ENCODE measurements around the gene PPP1R3A. TPM values are rescaled to one million over a fixed set of nuclear protein-coding genes. Genes with fewer than 3 reads are reported as not detected.

Gene PPP1R3A
- total RNA-seq, 1 experiment from 2014 or later: not detected

DNA sequence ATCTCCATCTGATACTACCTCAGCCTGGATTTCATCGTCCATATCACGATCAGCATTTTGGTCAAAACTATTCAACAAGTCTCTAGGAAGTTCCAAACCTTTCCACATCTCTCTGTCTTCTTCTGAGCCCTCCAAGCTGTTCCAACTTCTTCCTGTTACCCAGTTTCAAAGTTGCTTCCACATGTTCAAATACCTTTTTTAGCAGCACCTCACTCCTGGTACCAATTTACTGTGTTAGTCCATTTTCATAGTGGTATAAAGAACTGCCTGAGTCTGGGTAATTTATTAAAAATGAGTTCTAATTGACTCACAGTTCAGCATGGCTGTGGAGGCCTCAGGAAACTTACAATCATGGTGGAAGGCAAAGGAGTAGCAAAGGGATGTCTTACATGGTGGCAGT lies 41.1 kb upstream of the PPP1R3A start:
- Histone ChIP-seq H2AFZ (ENCODE audit: low read depth, low read length, poor library complexity, severe bottlenecking) (no peak overlapping the region), H3K27me3 (ENCODE audit: insufficient read depth, low read length) (no peaks in the 10 kb centered on the region), H3K9me2 (ENCODE audit: insufficient read depth) (no peaks in the 10 kb centered on the region), H3K79me2 (ENCODE audit: insufficient read depth, low read length) (no peaks in the 10 kb centered on the region), H3K9me3 (ENCODE audit: control insufficient read depth in 1 of 2, insufficient read depth in 1 of 2, low read depth in 1 of 2, low read length in 2 of 2) (no peaks in the 10 kb centered on the region), H3K36me3 (ENCODE audit: control insufficient read depth in 1 of 2, insufficient read depth in 2 of 2, low read length in 2 of 2) (no peaks in the 10 kb centered on the region), H3K27ac (ENCODE audit: low read depth, low read length) (no peak overlapping the region), H3K4me3 (replicated peaks in 1 of 2; ENCODE audit: low read depth in 1 of 2, low read length in 2 of 2) (no peak overlapping the region), H4K20me1 (ENCODE audit: insufficient read depth) (no peaks in the 10 kb centered on the region), H3K4me2 (ENCODE audit: low read length) (no peak overlapping the region), H3K9ac (ENCODE audit: low read length) (no peak overlapping the region), H3K4me1 (ENCODE audit: control insufficient read depth in 1 of 2, insufficient read depth in 2 of 2, low read length in 2 of 2) (no peaks in the 10 kb centered on the region)
- no peak for TF ChIP-seq ELF1 (IDR thresholded peaks at IDR 0.05; ENCODE audit: borderline replicate concordance, low read depth)
- TF ChIP-seq SP1 (IDR thresholded peaks at IDR 0.05; ENCODE audit: low read depth): no peak
- no peak for TF ChIP-seq EZH2phosphoT487 (IDR thresholded peaks at IDR 0.05; ENCODE audit: borderline replicate concordance)
- no peak for TF ChIP-seq POLR2AphosphoS5 (IDR thresholded peaks at IDR 0.05; ENCODE audit: low read depth, low read length)
- no peak for TF ChIP-seq ZFX (IDR thresholded peaks at IDR 0.05)
- BruUV-seq (replicated peaks): no TSS peak
- ATAC-seq (no peak), DNase-seq (ENCODE audit: low read depth, low spot score) (no peak)
- ChIA-PET POLR2A (no interaction called here), RAD21 (ENCODE audit: low non-redundant PET in 1 of 2, low total read pairs in 2 of 2, uncharacterized antibody in 2 of 2, unreplicated experiment in 2 of 2) (no interaction called here), CTCF (no interaction called here)
- intact Hi-C loops (cut with micrococcal nuclease): no loop called here

DNA sequence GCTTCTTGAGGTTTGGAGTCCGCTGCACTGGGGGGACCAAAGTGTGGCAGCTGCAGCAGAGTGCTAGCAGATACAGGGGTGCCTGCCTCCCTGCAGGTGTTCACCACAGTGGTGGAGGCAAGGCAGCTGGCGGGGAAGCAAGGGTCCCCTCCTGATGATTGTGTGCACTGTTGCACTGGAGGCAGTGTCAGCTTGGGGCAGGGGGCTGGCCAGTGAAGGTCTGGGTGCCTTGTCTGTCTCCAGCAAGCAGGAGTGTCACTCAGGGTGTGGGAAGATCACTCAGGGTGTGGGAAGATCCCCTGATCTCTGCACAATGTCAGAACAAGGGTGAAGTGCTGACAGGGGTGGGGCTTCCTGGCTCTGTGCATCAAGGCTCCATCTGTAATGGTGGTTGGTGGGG lies 36.3 kb upstream of the PPP1R3A start:
- CTCF ChIA-PET: no interaction called here
- no peak for DNase-seq (ENCODE audit: low read depth, low spot score)
- Histone ChIP-seq H3K27me3 (ENCODE audit: insufficient read depth, low read length) (no peaks in the 10 kb centered on the region), H3K27ac (ENCODE audit: low read depth, low read length) (no peak overlapping the region), H4K20me1 (ENCODE audit: insufficient read depth) (no peaks in the 10 kb centered on the region), H3K79me2 (ENCODE audit: insufficient read depth, low read length) (no peaks in the 10 kb centered on the region), H3K9ac (ENCODE audit: low read length) (no peak overlapping the region), H3K9me2 (ENCODE audit: insufficient read depth) (no peaks in the 10 kb centered on the region), H3K4me1 (ENCODE audit: control insufficient read depth in 1 of 2, insufficient read depth in 2 of 2, low read length in 2 of 2) (no peaks in the 10 kb centered on the region), H3K9me3 (ENCODE audit: control insufficient read depth in 1 of 2, insufficient read depth in 1 of 2, low read depth in 1 of 2, low read length in 2 of 2) (no peaks in the 10 kb centered on the region), H3K4me3 (replicated peaks in 1 of 2; ENCODE audit: low read depth in 1 of 2, low read length in 2 of 2) (no peak overlapping the region), H2AFZ (ENCODE audit: low read depth, low read length, poor library complexity, severe bottlenecking) (no peak overlapping the region), H3K4me2 (ENCODE audit: low read length) (no peak overlapping the region), H3K36me3 (ENCODE audit: control insufficient read depth in 1 of 2, insufficient read depth in 2 of 2, low read length in 2 of 2) (no peaks in the 10 kb centered on the region)
- intact Hi-C loops (cut with micrococcal nuclease): no loop called here
- POLR2A ChIA-PET: no interaction called here
- BruUV-seq (replicated peaks): no TSS peak
- RAD21 ChIA-PET (ENCODE audit: low non-redundant PET in 1 of 2, low total read pairs in 2 of 2, uncharacterized antibody in 2 of 2, unreplicated experiment in 2 of 2): no interaction called here
- ATAC-seq: no peak
- TF ChIP-seq EZH2phosphoT487 (IDR thresholded peaks at IDR 0.05; ENCODE audit: borderline replicate concordance) (no peak), MAX (IDR thresholded peaks at IDR 0.05) (no peak), EGR1 (IDR thresholded peaks at IDR 0.05; ENCODE audit: low read depth) (no peak)
